SK-N-SH (cell line): Measurements from ENCODE around the gene ECHDC1. TPM values are rescaled to one million over a fixed set of nuclear protein-coding genes. Genes with fewer than 3 reads are reported as not detected.
A peak's percentile ranks its signal among the peaks of the same experiment; 100 is the strongest.

Experiments used
- CTCF ChIA-PET: fragments of 300-600, 350-600 bp; formaldehyde crosslinking; extraction: SDS; loops from one replicate; lab custom pipeline; 2021; lab: Yijun Ruan, JAX
- POLR2A ChIA-PET: fragments of 350-600 bp; sonication (Branson Sonifier 250); formaldehyde crosslinking; extraction: SDS; loops from one replicate; lab custom pipeline; 2020; ENCODE audit warnings: antibody characterized with exemption, inconsistent platforms; lab: Yijun Ruan, JAX
- DNase-seq: peaks from one replicate; pipeline ENCODE4 v3.0.0; 2012
- H2AFZ ChIP-seq: fragments of 200-600 bp; sonication (generic); 2 replicates; pipeline ENCODE4 v1.8.1; 2016; ENCODE audit warnings: antibody characterized with exemption, mild to moderate bottlenecking, low read depth
- H3F3A ChIP-seq: fragments of 200-600 bp; sonication (generic); replicated peaks from 2 replicates; pipeline ENCODE3; 2016; ENCODE audit warnings: antibody characterized with exemption, mild to moderate bottlenecking; ENCODE audit not compliant: insufficient read depth
- H3K27ac ChIP-seq, 2 experiments: fragments of 200-500 bp in 1 of 2; fragments of 200-600 bp in 1 of 2; sonication (Bioruptor generic) in 1 of 2; sonication (generic), shearing (Covaris generic) in 1 of 2; 2 replicates each; pipeline versions ENCODE4 v1.5.1 to v1.6.1; 2014 to 2016; ENCODE audit warnings: low read depth in 2 of 2, inconsistent platforms in 1 of 2, low read length in 1 of 2, mild to moderate bottlenecking in 1 of 2, mixed read lengths in 1 of 2
- H3K27me3 ChIP-seq: fragments of 200-600 bp; sonication (generic), shearing (Covaris generic); 2 replicates; pipeline ENCODE4 v1.6.1; 2016; ENCODE audit warnings: mixed run types; ENCODE audit not compliant: insufficient read depth
- H3K36me3 ChIP-seq, 2 experiments: fragments of 200-500 bp in 1 of 2; fragments of 200-600 bp in 1 of 2; sonication (Bioruptor generic) in 1 of 2; sonication (generic) in 1 of 2; replicated peaks in 1 of 2; 2 replicates each; pipeline versions ENCODE3 to v1.5.1; 2014 to 2016; ENCODE audit warnings: low read length in 1 of 2, mild to moderate bottlenecking in 1 of 2; ENCODE audit not compliant: insufficient read depth in 2 of 2, control insufficient read depth in 1 of 2
- H3K4me1 ChIP-seq, 2 experiments: fragments of 200-500 bp in 1 of 2; fragments of 200-600 bp in 1 of 2; sonication (Bioruptor generic) in 1 of 2; sonication (generic), shearing (Covaris generic) in 1 of 2; 2 replicates each; pipeline versions ENCODE4 v1.5.1 to v1.6.1; 2014 to 2016; ENCODE audit warnings: low read depth in 1 of 2, low read length in 1 of 2, mixed run types in 1 of 2; ENCODE audit not compliant: insufficient read depth in 2 of 2, control insufficient read depth in 1 of 2
- H3K4me2 ChIP-seq: fragments of 200-600 bp; sonication (generic), shearing (Covaris generic); 2 replicates; pipeline ENCODE4 v1.6.1; 2017; ENCODE audit warnings: mixed run types
- H3K4me3 ChIP-seq, 2 experiments: fragments of 200-500 bp in 1 of 2; fragments of 200-600 bp in 1 of 2; sonication (Bioruptor generic) in 1 of 2; sonication (generic), shearing (Covaris generic) in 1 of 2; 2 replicates each; pipeline versions ENCODE4 v1.5.1 to v1.8.1; 2014 to 2016; ENCODE audit warnings: low read depth in 2 of 2, inconsistent platforms in 1 of 2, low read length in 1 of 2, mild to moderate bottlenecking in 1 of 2, mixed read lengths in 1 of 2, moderate library complexity in 1 of 2
- H3K79me2 ChIP-seq: fragments of 200-600 bp; sonication (generic); 2 replicates; pipeline ENCODE4 v1.8.1; 2017; ENCODE audit warnings: mild to moderate bottlenecking; ENCODE audit not compliant: insufficient read depth
- H3K9ac ChIP-seq: fragments of 200-600 bp; sonication (generic); 2 replicates; pipeline ENCODE4 v1.6.1; 2017; ENCODE audit warnings: mixed run types
- H3K9me2 ChIP-seq: fragments of 200-600 bp; sonication (generic); 2 replicates; pipeline ENCODE4 v1.6.1; 2017; ENCODE audit warnings: mixed run types
- H3K9me3 ChIP-seq: fragments of 200-600 bp; sonication (generic); 2 replicates; pipeline ENCODE4 v1.6.1; 2017; ENCODE audit warnings: mixed run types, mild to moderate bottlenecking, moderate library complexity
- H4K20me1 ChIP-seq: fragments of 200-600 bp; sonication (generic); 2 replicates; pipeline ENCODE4 v1.6.1; 2017; ENCODE audit warnings: mild to moderate bottlenecking, mixed run types; ENCODE audit not compliant: insufficient read depth
- CHD2 ChIP-seq: fragments of 150-350 bp; IDR thresholded peaks from 2 replicates; pipeline ENCODE4 v1.6.1; 2018; ENCODE audit warnings: low read length; ENCODE audit not compliant: partially characterized antibody
- FOSL2 ChIP-seq: IDR thresholded peaks from 2 replicates; pipeline ENCODE4 v1.4.0; 2012; ENCODE audit warnings: low read depth, mild to moderate bottlenecking, moderate library complexity, borderline replicate concordance
- GATA2 ChIP-seq: sonication (generic); formaldehyde crosslinking; IDR thresholded peaks from 2 replicates; pipeline ENCODE4 v1.5.0; 2020; ENCODE audit warnings: mild to moderate bottlenecking, missing genetic modification reagents
- MEF2A ChIP-seq: IDR thresholded peaks from 2 replicates; pipeline ENCODE4 v1.4.0; 2012; ENCODE audit warnings: low read depth, borderline replicate concordance
- MXI1 ChIP-seq: IDR thresholded peaks from 2 replicates; pipeline ENCODE4 v1.6.1; 2012; ENCODE audit warnings: mild to moderate bottlenecking, low read depth, low read length, improper control_type of control experiment
- NRF1 ChIP-seq: IDR thresholded peaks from 2 replicates; pipeline ENCODE4 v1.6.1; 2012; ENCODE audit warnings: low read depth, mild to moderate bottlenecking, low read length
- RCOR1 ChIP-seq: fragments of 150-350 bp; IDR thresholded peaks from 2 replicates; pipeline ENCODE4 v1.6.1; 2017; ENCODE audit warnings: antibody characterized with exemption, low read length
- SIN3A ChIP-seq: IDR thresholded peaks from 2 replicates; pipeline ENCODE4 v1.6.1; 2012; ENCODE audit warnings: low read depth, mild to moderate bottlenecking, low read length, moderate library complexity, borderline replicate concordance
- SMC3 ChIP-seq: IDR thresholded peaks from 2 replicates; pipeline ENCODE4 v1.6.1; 2012; ENCODE audit warnings: low read depth, low read length, improper control_type of control experiment
- TAF1 ChIP-seq: IDR thresholded peaks from 2 replicates; pipeline ENCODE4 v1.6.1; 2012; ENCODE audit warnings: low read depth, mild to moderate bottlenecking, low read length, moderate library complexity, borderline replicate concordance
- TCF12 ChIP-seq: IDR thresholded peaks from 2 replicates; pipeline ENCODE4 v1.4.0; 2012
- YY1 ChIP-seq: IDR thresholded peaks from 2 replicates; pipeline ENCODE4 v1.4.0; 2012; ENCODE audit warnings: low read depth, mild to moderate bottlenecking
- WGBS: methylation state at CpG from one replicate; pipeline ENCODE4 v1.1.6; 2017; ENCODE audit warnings: low lambda C conversion rate; 5-methylcytosine and 5-hydroxymethylcytosine counted together
- polyA plus RNA-seq, 3 experiments: library from polyadenylated mRNA; depleted of rRNA; stranded (reverse); fragments of >200 nt; gene quantifications; 2 replicates each; pipeline ENCODE4 v1.2.3, GENCODE V29; 2012
- TF ChIP-seq, protein P1 (sequence below): fragments of 150-350 bp; IDR thresholded peaks from 2 replicates; pipeline ENCODE4 v1.6.1; 2017; ENCODE audit warnings: antibody characterized with exemption, low read length, low read depth, borderline replicate concordance
- TF ChIP-seq, protein P2 (sequence below): IDR thresholded peaks from 2 replicates; pipeline ENCODE4; 2012
- TF ChIP-seq, protein P3 (sequence below): fragments of 150-350 bp; IDR thresholded peaks from 2 replicates; pipeline ENCODE4 v1.6.1; 2016; ENCODE audit warnings: mild to moderate bottlenecking, low read depth, low read length
- TF ChIP-seq, protein P4 (sequence below): IDR thresholded peaks from 2 replicates; pipeline ENCODE4 v1.4.0; 2012; ENCODE audit warnings: low read depth, borderline replicate concordance
- TF ChIP-seq, protein P5 (sequence below): fragments of 200-600 bp; sonication (generic); IDR thresholded peaks from 2 replicates; pipeline ENCODE4 v1.6.1; 2017; ENCODE audit warnings: antibody characterized with exemption, mild to moderate bottlenecking, moderate library complexity

Gene ECHDC1
- polyA plus RNA-seq, 1 of the 3 experiments (the other 2 are of a cell fraction) = 23.3 TPM

DNA sequence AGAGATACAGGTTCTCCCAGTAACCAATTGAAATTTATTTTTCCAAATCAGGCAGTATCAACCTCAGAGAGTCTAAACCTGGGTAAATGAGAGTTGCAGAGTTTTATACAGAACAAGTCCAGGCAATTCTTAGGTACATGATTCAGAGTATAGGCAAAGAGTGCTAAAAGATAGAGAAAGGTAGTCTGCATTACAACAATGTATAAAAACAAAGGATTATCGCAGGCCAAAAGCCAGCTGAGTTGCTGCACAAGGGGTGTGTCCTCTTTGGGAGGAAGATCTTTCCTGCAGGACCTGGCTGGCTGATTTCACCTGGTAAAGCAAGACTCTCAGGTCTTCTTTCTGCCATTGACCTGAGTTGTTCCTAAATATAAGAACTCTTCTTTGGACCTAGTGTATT, 48.9 kb upstream of the ECHDC1 start (continued):
- TF ChIP-seq, protein P1, sequence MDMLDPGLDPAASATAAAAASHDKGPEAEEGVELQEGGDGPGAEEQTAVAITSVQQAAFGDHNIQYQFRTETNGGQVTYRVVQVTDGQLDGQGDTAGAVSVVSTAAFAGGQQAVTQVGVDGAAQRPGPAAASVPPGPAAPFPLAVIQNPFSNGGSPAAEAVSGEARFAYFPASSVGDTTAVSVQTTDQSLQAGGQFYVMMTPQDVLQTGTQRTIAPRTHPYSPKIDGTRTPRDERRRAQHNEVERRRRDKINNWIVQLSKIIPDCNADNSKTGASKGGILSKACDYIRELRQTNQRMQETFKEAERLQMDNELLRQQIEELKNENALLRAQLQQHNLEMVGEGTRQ = no peak
- no peak for TF ChIP-seq YY1
- TF ChIP-seq SIN3A = no peak

DNA sequence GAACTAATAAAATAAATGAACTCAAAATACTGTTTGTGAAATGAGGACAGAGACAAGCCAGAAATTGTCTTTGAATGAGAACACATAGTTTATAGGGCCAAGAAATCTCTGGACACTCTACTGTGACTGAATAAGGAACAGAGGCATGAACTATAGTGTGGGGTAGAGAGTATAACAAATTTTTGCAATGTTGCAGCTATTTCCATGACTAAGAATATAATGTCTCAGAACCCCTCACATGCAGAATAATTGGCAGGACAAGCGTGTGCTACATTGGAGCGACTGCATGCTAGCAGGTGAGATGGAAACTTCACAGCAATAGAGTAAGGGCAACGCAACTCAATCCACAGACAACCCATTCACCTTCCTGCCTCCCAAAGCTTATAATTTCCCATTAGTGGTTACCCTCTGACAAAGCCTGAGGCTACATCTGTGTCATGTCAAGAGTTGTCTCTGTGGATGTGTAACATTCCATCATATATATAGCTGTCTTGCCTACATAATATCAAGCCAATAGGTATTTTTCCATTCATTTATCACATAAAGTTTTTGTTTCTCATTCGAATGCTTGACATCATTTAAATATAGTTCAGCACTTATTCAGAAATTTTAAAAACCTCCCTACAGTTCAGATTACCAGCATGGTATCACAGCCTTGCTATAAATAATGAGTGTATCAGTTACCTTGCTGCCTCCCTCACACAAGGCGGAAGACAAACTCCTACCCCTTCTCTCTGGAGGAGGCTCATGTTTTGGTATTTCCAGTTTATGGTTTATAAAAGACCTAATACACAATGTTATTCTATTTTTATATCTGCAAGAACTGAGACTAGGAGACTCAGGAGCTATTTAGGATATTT, 47.9 kb upstream of the ECHDC1 start:
- H3K4me2 ChIP-seq = no peak overlapping the region
- no peaks in the 10 kb centered on the region for H3K79me2 ChIP-seq
- 80% methylated on average over 5 of the region's 5 CpGs for WGBS
- H2AFZ ChIP-seq = no peak overlapping the region
- H3K27ac ChIP-seq = no peak overlapping the region
- H3F3A ChIP-seq = no peaks in the 10 kb centered on the region
- no peak overlapping the region for H3K9ac ChIP-seq
- no peaks in the 10 kb centered on the region for H3K36me3 ChIP-seq
- no peak overlapping the region for H3K4me3 ChIP-seq
- no peaks in the 10 kb centered on the region for H4K20me1 ChIP-seq
- TF ChIP-seq TCF12 (0 out of 2 replicates have a peak, but pooled peaks have one; percentile 6), MXI1 (no peak)
- TF ChIP-seq, all 33 proteins: peak for 1
- ChIA-PET POLR2A (no interaction called here), CTCF (no interaction called here)
- H3K27me3 ChIP-seq = no peaks in the 10 kb centered on the region
- no peaks in the 10 kb centered on the region for H3K9me2 ChIP-seq
- no peak for DNase-seq
- H3K9me3 ChIP-seq = no peaks in the 10 kb centered on the region
- H3K4me1 ChIP-seq = no peaks in the 10 kb centered on the region; a peak in 1 of 4 replicates

DNA sequence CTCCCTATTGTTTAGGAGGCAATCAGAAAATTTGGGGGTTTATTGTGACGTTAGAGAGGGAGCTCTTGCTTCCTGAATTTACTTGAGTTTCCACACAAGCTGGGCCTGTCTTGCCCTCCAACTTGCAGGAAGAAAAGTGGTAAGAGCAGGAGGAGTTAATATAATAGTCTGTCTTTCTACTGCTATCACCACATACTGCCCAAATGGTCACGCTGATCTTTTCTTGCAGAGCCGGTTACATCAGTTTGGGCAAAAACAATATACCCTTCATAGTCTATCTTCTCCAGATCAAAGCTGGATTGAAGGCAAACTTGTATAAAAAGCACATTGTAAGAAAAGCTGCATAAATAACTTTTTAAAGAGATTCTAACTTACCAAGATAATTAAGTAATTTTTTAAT, 46.3 kb upstream of the ECHDC1 start:
- H3F3A ChIP-seq = no peaks in the 10 kb centered on the region
- CTCF ChIA-PET = interaction anchor here (1.0 kb wide), 1 partner anchor 86 kb away, joined by 3 read pairs; no protein-coding TSS in a partner anchor
- H3K4me3 ChIP-seq = no peak overlapping the region
- H3K36me3 ChIP-seq = no peaks in the 10 kb centered on the region
- no peak overlapping the region for H2AFZ ChIP-seq
- no peaks in the 10 kb centered on the region; a peak in 2 of 4 replicates for H3K4me1 ChIP-seq
- no peak for DNase-seq
- POLR2A ChIA-PET = interaction anchor here (1.2 kb wide), 1 partner anchor 45 kb away, joined by 3 read pairs; no protein-coding TSS in a partner anchor
- no peaks in the 10 kb centered on the region for H3K79me2 ChIP-seq
- no peaks in the 10 kb centered on the region for H4K20me1 ChIP-seq
- 90% methylated on average over 3 of the region's 3 CpGs for WGBS
- no peaks in the 10 kb centered on the region for H3K27me3 ChIP-seq
- no peak overlapping the region for H3K4me2 ChIP-seq
- no peaks in the 10 kb centered on the region for H3K9me2 ChIP-seq
- no peak overlapping the region for H3K27ac ChIP-seq
- H3K9me3 ChIP-seq = no peaks in the 10 kb centered on the region
- H3K9ac ChIP-seq = no peak overlapping the region
- no peak for TF ChIP-seq RCOR1
- TF ChIP-seq GATA2 (CRISPR knock-in tag) = no peak
- TF ChIP-seq, protein P1 = no peak
- TF ChIP-seq CHD2 = no peak
- TF ChIP-seq YY1 = no peak
- TF ChIP-seq, protein P2, sequence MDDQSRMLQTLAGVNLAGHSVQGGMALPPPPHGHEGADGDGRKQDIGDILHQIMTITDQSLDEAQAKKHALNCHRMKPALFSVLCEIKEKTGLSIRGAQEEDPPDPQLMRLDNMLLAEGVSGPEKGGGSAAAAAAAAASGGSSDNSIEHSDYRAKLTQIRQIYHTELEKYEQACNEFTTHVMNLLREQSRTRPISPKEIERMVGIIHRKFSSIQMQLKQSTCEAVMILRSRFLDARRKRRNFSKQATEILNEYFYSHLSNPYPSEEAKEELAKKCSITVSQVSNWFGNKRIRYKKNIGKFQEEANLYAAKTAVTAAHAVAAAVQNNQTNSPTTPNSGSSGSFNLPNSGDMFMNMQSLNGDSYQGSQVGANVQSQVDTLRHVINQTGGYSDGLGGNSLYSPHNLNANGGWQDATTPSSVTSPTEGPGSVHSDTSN = no peak
- no peak for TF ChIP-seq FOSL2
- TF ChIP-seq, protein P3, sequence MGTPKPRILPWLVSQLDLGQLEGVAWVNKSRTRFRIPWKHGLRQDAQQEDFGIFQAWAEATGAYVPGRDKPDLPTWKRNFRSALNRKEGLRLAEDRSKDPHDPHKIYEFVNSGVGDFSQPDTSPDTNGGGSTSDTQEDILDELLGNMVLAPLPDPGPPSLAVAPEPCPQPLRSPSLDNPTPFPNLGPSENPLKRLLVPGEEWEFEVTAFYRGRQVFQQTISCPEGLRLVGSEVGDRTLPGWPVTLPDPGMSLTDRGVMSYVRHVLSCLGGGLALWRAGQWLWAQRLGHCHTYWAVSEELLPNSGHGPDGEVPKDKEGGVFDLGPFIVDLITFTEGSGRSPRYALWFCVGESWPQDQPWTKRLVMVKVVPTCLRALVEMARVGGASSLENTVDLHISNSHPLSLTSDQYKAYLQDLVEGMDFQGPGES = no peak
- TF ChIP-seq NRF1 = no peak
- no peak for TF ChIP-seq TAF1
- TF ChIP-seq, protein P4, sequence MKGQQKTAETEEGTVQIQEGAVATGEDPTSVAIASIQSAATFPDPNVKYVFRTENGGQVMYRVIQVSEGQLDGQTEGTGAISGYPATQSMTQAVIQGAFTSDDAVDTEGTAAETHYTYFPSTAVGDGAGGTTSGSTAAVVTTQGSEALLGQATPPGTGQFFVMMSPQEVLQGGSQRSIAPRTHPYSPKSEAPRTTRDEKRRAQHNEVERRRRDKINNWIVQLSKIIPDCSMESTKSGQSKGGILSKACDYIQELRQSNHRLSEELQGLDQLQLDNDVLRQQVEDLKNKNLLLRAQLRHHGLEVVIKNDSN = no peak
- no peak for TF ChIP-seq SMC3
- TF ChIP-seq, protein P5, sequence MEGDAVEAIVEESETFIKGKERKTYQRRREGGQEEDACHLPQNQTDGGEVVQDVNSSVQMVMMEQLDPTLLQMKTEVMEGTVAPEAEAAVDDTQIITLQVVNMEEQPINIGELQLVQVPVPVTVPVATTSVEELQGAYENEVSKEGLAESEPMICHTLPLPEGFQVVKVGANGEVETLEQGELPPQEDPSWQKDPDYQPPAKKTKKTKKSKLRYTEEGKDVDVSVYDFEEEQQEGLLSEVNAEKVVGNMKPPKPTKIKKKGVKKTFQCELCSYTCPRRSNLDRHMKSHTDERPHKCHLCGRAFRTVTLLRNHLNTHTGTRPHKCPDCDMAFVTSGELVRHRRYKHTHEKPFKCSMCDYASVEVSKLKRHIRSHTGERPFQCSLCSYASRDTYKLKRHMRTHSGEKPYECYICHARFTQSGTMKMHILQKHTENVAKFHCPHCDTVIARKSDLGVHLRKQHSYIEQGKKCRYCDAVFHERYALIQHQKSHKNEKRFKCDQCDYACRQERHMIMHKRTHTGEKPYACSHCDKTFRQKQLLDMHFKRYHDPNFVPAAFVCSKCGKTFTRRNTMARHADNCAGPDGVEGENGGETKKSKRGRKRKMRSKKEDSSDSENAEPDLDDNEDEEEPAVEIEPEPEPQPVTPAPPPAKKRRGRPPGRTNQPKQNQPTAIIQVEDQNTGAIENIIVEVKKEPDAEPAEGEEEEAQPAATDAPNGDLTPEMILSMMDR = no peak
- no peak for TF ChIP-seq MEF2A
